ENCODE data around the gene DIS3. TPM values are rescaled to one million over a fixed set of nuclear protein-coding genes. Genes with fewer than 3 reads are reported as not detected.

Gene DIS3
- total and polyA plus RNA-seq, 9 of the 15 experiments (the other 6 are each of a cell fraction or from before 2014, with no cell fraction given) = 6.0 to 48.9 (median 34.2) TPM

- TF ChIP-seq VEZF1 (CRISPR knock-in tag; IDR thresholded peaks at IDR 0.05) (peak; percentile 56; the same call in 1 of the 2 replicates), POLR2B (IDR thresholded peaks at IDR 0.05; ENCODE audit: low read depth, partially characterized antibody) (no peak), ZNF436 (CRISPR knock-in tag; IDR thresholded peaks at IDR 0.05) (no peak), ZBTB26 (CRISPR knock-in tag; IDR thresholded peaks at IDR 0.05) (no peak), HMGN3 (IDR thresholded peaks at IDR 0.05; ENCODE audit: borderline replicate concordance, extremely low read depth, insufficient read length, low read depth, low read length) (peak; percentile 31), JUND (IDR thresholded peaks at IDR 0.05; ENCODE audit: borderline replicate concordance, low read depth, low read length) (peak; percentile 47), JUND (tag; IDR thresholded peaks at IDR 0.05; ENCODE audit: borderline replicate concordance, low read depth, low read length) (no peak), HDAC3 (IDR thresholded peaks at IDR 0.05; ENCODE audit: borderline replicate concordance, partially characterized antibody) (no peak), NR2C1 (IDR thresholded peaks at IDR 0.05) (peak; percentile 58), NR2C1 (tag; IDR thresholded peaks at IDR 0.05) (peak; percentile 66), TRIM24 (IDR thresholded peaks at IDR 0.05) (peak in 1 of 2 experiments; percentile 51; a peak in 1 of 4 replicates), ETS2 (tag; IDR thresholded peaks at IDR 0.05; ENCODE audit: borderline replicate concordance, poor library complexity, severe bottlenecking) (no peak), SP1 (CRISPR knock-in tag; IDR thresholded peaks at IDR 0.05) (peak; percentile 63), PHF20 (IDR thresholded peaks at IDR 0.05; ENCODE audit: partially characterized antibody) (peak; percentile 53), POLR2A (conservative IDR thresholded peaks at IDR 0.05) (peak; percentile 88), ZNF431 (CRISPR knock-in tag; IDR thresholded peaks at IDR 0.05) (no peak), CREB3L1 (IDR thresholded peaks at IDR 0.05; ENCODE audit: borderline replicate concordance, low read depth) (peak; percentile 97), STAG1 (CRISPR knock-in tag; IDR thresholded peaks at IDR 0.05; ENCODE audit: borderline replicate concordance) (no peak), CBX2 (IDR thresholded peaks at IDR 0.05; ENCODE audit: insufficient read depth, low read length, poor library complexity, severe bottlenecking) (no peak), ERF (CRISPR knock-in tag; IDR thresholded peaks at IDR 0.05) (no peak), NBN (IDR thresholded peaks at IDR 0.05; ENCODE audit: low read depth) (no peak), ZBED1 (IDR thresholded peaks at IDR 0.05) (no peak), NUFIP1 (IDR thresholded peaks at IDR 0.05; ENCODE audit: partially characterized antibody) (no peak), ARNT (IDR thresholded peaks at IDR 0.05) (no peak), SIX5 (IDR thresholded peaks at IDR 0.05; ENCODE audit: borderline replicate concordance in 1 of 2, insufficient read depth in 1 of 2, low read depth in 1 of 2, low read length in 2 of 2) (no peak), SRSF9 (IDR thresholded peaks at IDR 0.05; ENCODE audit: borderline replicate concordance, low read depth, low read length) (no peak)
Measured at GRCh38 chr13:72781451-72782439, at the start of gene DIS3, which contains the start of gene PIBF1 (continued).
